Gastroesophageal sphincter (tissue), 4 donors: ENCODE results near the gene SPART. TPM values are rescaled to one million over a fixed set of nuclear protein-coding genes. Genes with fewer than 3 reads are reported as not detected.

Experiments
- ATAC-seq: fragments of 150-250 bp; one replicate; pipeline ENCODE4 v1.9.1; 2016; ENCODE audit warnings: mild to moderate bottlenecking, moderate library complexity
- H3K27ac ChIP-seq, 4 donors: fragments of 200-600 bp; sonication (generic) in 3 of 4; 1 replicate in 3 of 4; 2 replicates in 1 of 4; pipeline ENCODE4 v1.5.1; 2016 to 2019
- H3K27me3 ChIP-seq: fragments of 200-600 bp; sonication (generic); one replicate; pipeline ENCODE4 v1.5.1; 2019
- H3K36me3 ChIP-seq, 2 donors: fragments of 200-600 bp; sonication (generic); one replicate each; pipeline ENCODE4 v1.5.1; 2019; ENCODE audit warnings: control low read depth in 1 of 2
- H3K4me1 ChIP-seq, 3 donors: fragments of 200-600 bp; sonication (generic); 1 replicate in 2 of 3; 2 replicates in 1 of 3; pipeline ENCODE4 v1.5.1; 2016 to 2019; ENCODE audit warnings: control low read depth in 2 of 3
- H3K4me3 ChIP-seq, 2 donors: fragments of 200-600 bp; sonication (generic); one replicate each; pipeline ENCODE4 v1.5.1; 2019; ENCODE audit warnings: mild to moderate bottlenecking in 1 of 2, moderate library complexity in 1 of 2
- H3K9me3 ChIP-seq, 3 donors: fragments of 200-600 bp; sonication (generic); one replicate each; pipeline ENCODE4 v1.5.1; 2017 to 2019; ENCODE audit warnings: control low read depth in 2 of 3
- EP300 ChIP-seq: sonication (generic); formaldehyde crosslinking; IDR thresholded peaks from one replicate; pipeline ENCODE4 v1.6.1; 2017; ENCODE audit warnings: antibody characterized with exemption, mild to moderate bottlenecking
- POLR2A ChIP-seq, 2 donors: fragments of 450-650 bp; IDR thresholded peaks; one replicate each; pipeline ENCODE4 v1.6.1; 2017; ENCODE audit warnings: antibody characterized with exemption in 2 of 2, mild to moderate bottlenecking in 2 of 2, moderate library complexity in 1 of 2
- POLR2AphosphoS5 ChIP-seq: sonication (generic); formaldehyde crosslinking; IDR thresholded peaks from one replicate; pipeline ENCODE4 v1.6.1; 2017; ENCODE audit warnings: antibody characterized with exemption
- WGBS, 2 donors: methylation state at CpG; one replicate each; pipeline ENCODE4 v1.1.5; 2018; ENCODE audit warnings: low coverage in 1 of 2; 5-methylcytosine and 5-hydroxymethylcytosine counted together
- total RNA-seq, 4 donors: library from RNA; depleted of rRNA; stranded (reverse); fragments of >200 nt; gene quantifications; one replicate each; pipeline ENCODE4 v1.1.0, GENCODE V29; 2016
- TF ChIP-seq, protein P1 (sequence below), 4 experiments: fragments of 200-600 bp in 2 of 4; fragments of 450-650 bp in 2 of 4; sonication (generic) in 1 of 4; IDR thresholded peaks; one replicate each; pipeline ENCODE4 v1.5.1; 2017 to 2019; ENCODE audit warnings: antibody characterized with exemption in 4 of 4, mild to moderate bottlenecking in 2 of 4, moderate library complexity in 2 of 4

SPART gene, protein sequence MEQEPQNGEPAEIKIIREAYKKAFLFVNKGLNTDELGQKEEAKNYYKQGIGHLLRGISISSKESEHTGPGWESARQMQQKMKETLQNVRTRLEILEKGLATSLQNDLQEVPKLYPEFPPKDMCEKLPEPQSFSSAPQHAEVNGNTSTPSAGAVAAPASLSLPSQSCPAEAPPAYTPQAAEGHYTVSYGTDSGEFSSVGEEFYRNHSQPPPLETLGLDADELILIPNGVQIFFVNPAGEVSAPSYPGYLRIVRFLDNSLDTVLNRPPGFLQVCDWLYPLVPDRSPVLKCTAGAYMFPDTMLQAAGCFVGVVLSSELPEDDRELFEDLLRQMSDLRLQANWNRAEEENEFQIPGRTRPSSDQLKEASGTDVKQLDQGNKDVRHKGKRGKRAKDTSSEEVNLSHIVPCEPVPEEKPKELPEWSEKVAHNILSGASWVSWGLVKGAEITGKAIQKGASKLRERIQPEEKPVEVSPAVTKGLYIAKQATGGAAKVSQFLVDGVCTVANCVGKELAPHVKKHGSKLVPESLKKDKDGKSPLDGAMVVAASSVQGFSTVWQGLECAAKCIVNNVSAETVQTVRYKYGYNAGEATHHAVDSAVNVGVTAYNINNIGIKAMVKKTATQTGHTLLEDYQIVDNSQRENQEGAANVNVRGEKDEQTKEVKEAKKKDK
- 100 to 1,000 TPM; 113 to 173 (median 128) TPM for total RNA-seq

DNA sequence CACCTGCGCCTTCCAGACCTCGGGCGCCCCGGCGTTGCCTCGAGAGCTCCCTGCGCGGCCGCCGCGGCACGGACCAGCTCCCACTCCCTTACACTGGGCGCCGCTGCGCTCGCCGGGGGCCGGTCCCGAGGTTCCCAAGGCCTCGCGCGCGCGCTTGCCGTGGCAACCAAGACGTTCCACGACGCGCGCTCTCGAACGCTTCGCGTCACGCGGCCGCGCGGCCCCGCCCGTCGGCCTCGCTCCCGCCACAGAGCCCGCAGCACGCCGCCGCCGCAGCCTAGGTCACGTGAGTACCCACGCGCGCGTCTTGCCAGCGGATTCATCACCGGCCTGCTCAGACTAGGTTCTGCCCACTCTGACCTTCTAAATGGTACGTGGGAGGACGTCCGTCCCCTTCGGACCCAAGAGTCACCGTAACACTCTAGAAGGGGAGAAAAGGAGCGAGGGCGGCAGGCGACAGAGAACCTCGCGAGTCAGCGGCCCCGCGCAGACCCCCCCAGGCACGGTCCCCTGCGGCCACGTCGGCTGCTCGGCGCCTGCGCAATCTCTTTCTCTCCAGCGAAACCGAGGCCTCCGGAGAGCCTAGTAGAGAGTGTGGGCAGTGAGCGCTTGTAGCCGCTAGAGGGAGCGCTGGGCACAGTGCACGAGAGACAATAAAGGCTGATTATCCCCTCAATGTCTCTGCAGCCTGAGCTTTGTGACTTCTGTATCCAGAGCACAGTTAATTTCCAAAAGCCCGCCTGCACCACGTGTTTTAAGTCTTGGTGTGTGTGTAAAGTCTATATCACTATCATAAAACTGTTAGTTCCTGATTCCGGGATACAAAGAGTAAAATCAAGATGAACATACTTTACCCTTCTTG lies at the start of gene SPART:
SPART (minus strand) TSS at position 173 of the 862 bp plus-strand sequence. CDS start 10,564 bp downstream, outside the sequence.
- no peaks in the 10 kb centered on the region for H3K27me3 ChIP-seq
- peak within 1 kb of the TSS; percentile 96 to 100 (median 98) for H3K27ac ChIP-seq
- 0% methylated on average over 1 to 7 of the region's 86 CpGs for WGBS, 2 donors
- H3K4me3 ChIP-seq = peak within 1 kb of the TSS; percentile 74 to 98
- TF ChIP-seq POLR2A (IDR thresholded peaks at IDR 0.05) = peak; percentile 81
- peak; percentile 72 for TF ChIP-seq POLR2AphosphoS5
- TF ChIP-seq, protein P1, sequence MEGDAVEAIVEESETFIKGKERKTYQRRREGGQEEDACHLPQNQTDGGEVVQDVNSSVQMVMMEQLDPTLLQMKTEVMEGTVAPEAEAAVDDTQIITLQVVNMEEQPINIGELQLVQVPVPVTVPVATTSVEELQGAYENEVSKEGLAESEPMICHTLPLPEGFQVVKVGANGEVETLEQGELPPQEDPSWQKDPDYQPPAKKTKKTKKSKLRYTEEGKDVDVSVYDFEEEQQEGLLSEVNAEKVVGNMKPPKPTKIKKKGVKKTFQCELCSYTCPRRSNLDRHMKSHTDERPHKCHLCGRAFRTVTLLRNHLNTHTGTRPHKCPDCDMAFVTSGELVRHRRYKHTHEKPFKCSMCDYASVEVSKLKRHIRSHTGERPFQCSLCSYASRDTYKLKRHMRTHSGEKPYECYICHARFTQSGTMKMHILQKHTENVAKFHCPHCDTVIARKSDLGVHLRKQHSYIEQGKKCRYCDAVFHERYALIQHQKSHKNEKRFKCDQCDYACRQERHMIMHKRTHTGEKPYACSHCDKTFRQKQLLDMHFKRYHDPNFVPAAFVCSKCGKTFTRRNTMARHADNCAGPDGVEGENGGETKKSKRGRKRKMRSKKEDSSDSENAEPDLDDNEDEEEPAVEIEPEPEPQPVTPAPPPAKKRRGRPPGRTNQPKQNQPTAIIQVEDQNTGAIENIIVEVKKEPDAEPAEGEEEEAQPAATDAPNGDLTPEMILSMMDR (IDR thresholded peaks at IDR 0.05) = peak; percentile 94 to 97 (median 96)
- no peak for TF ChIP-seq EP300
- H3K4me1 ChIP-seq = peaks cover 0 to 36% (median 0%) of the 10 kb centered on the region in 3 donors
- H3K9me3 ChIP-seq = no peaks in the 10 kb centered on the region
- no peaks in the 10 kb centered on the region for H3K36me3 ChIP-seq
- ATAC-seq = peak; percentile 91

DNA sequence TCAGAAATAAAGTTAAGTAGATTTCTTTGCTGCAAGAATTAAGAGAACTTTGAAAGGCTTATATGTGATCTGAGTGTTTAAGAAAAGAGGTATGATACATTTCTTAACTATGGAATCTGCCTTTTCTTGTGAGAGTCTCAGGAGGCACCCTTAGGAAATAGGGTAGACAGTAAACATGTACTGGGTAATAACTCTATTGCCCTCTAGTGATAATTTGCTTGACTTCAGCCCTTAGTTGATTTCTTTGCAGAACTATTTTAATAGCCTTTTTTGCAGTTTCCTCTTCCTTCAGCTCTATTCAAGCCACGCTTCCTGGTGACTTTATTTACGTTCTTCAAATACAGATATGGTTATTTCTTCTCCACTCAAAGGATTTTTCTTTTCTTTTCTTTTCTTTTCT lies 49.1 kb upstream of the SPART start:
- H3K27ac ChIP-seq = no peak overlapping the region
- no peaks in the 10 kb centered on the region for H3K36me3 ChIP-seq
- TF ChIP-seq EP300 = no peak
- TF ChIP-seq, protein P1 (IDR thresholded peaks at IDR 0.05) = peak; percentile 28 to 68 (median 60)
- TF ChIP-seq POLR2AphosphoS5 = no peak
- H3K4me3 ChIP-seq = no peak overlapping the region
- H3K4me1 ChIP-seq = no peaks in the 10 kb centered on the region
- peak; percentile 68 for ATAC-seq
- H3K9me3 ChIP-seq = no peaks in the 10 kb centered on the region
- H3K27me3 ChIP-seq = no peaks in the 10 kb centered on the region
- 6 to 20% methylated on average over 2 of the region's 2 CpGs for WGBS, 2 donors

DNA sequence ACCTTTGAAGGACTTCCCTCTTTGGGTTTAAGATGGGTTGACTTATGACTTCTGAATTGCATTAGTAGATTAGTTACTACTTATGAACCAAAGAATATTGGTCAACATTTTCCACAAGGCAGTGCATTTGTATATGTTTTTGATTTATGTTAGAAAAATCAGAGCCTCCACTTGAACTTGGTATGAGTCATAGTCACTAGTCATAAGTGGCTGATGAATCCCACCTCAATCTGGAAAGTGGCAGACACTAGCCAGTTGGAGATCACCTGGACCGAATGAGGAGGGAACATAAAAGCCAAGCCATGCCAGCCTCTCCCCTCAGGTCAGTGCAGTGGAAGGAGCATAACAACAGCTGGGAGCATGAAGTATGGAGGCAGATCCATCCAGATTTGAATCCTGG lies 39.3 kb upstream of the SPART start:
- H3K4me3 ChIP-seq = no peak overlapping the region
- ATAC-seq = no peak
- H3K36me3 ChIP-seq = no peaks in the 10 kb centered on the region
- no peaks in the 10 kb centered on the region for H3K9me3 ChIP-seq
- 70 to 100% methylated on average over 1 of the region's 1 CpG for WGBS, 2 donors
- TF ChIP-seq, protein P1 (IDR thresholded peaks at IDR 0.05) = no peak
- no peak for TF ChIP-seq EP300
- no peak for TF ChIP-seq POLR2AphosphoS5
- no peak for TF ChIP-seq POLR2A (IDR thresholded peaks at IDR 0.05)
- H3K4me1 ChIP-seq = no peaks in the 10 kb centered on the region
- no peak overlapping the region for H3K27ac ChIP-seq
- peaks cover 18% of the 10 kb centered on the region for H3K27me3 ChIP-seq

DNA sequence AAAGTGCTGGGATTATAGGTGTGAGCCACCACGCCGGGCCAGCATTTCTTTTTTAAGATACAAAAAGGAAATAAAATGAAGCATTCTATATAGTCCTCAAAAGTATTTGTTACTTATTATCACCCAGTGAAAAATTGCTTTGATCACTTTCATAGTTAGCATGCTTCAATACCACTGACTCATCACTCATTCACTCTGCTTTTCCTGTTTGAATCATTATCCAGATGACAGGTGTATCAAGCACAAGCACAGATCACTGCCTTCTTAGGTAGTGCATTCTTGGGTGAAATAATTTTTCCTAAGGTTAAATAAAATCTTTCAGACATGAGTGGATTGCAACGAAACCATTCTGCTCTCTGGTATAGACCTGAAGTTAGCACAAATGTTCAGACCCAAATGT lies 35.8 kb upstream of the SPART start:
- WGBS, 2 donors = 90 to 96% methylated on average over 3 of the region's 3 CpGs
- H3K4me3 ChIP-seq = no peak overlapping the region
- H3K27me3 ChIP-seq = peaks cover 14% of the 10 kb centered on the region
- no peak overlapping the region for H3K27ac ChIP-seq
- no peak for TF ChIP-seq POLR2AphosphoS5
- TF ChIP-seq, protein P1 (IDR thresholded peaks at IDR 0.05) = no peak
- TF ChIP-seq POLR2A (IDR thresholded peaks at IDR 0.05) = no peak
- TF ChIP-seq EP300 = no peak
- H3K36me3 ChIP-seq = no peaks in the 10 kb centered on the region
- H3K9me3 ChIP-seq = no peaks in the 10 kb centered on the region
- H3K4me1 ChIP-seq = no peaks in the 10 kb centered on the region
- no peak for ATAC-seq
